ENCODE measurements around the gene ATP5F1D. TPM values are rescaled to one million over a fixed set of nuclear protein-coding genes. Genes with fewer than 3 reads are reported as not detected.
"Not testable (repeated sequence)": the region's sequence is repeated elsewhere in the genome, so short reads cannot be mapped to it uniquely, and the experiment has no call there.

The ATP5F1D gene
- total and polyA plus RNA-seq, 2 donors (not counting 1 experiment from before 2014, with no cell fraction given), result 150 to 166 TPM

GRCh38 chr19:1199531-1199930 is 42.0 kb upstream of the ATP5F1D start:
- POLR2A ChIA-PET, result interaction anchor here (0.6 to 1.2 kb wide), 2 partner anchors 10 to 302 kb away, joined by 3 to 7 read pairs; no protein-coding TSS in a partner anchor
- no peak for ATAC-seq (ENCODE audit: low read depth)
- no peak for DNase-seq
- Histone ChIP-seq H3K9ac (ENCODE audit: low read length) (no peak overlapping the region), H3K79me2 (ENCODE audit: control insufficient read depth, insufficient read depth, low read length) (no peaks in the 10 kb centered on the region), H3K36me3 (replicated peaks in 1 of 2; ENCODE audit: control extremely low read depth in 1 of 2, control insufficient read depth in 1 of 2, extremely low read depth in 1 of 2, insufficient read depth in 2 of 2, low read length in 1 of 2) (no peaks in the 10 kb centered on the region), H3K4me2 (replicated peaks; ENCODE audit: low read depth, low read length, poor library complexity, severe bottlenecking) (no peak overlapping the region), H3K4me1 (ENCODE audit: control insufficient read depth in 2 of 2, insufficient read depth in 2 of 2, low read length in 2 of 2) (no peaks in the 10 kb centered on the region), H3K4me3 (ENCODE audit: control extremely low read depth in 1 of 5, extremely low read depth in 1 of 5, insufficient read depth in 1 of 5, low read depth in 2 of 5, low read length in 4 of 5) (no peak overlapping the region), H4K20me1 (ENCODE audit: control insufficient read depth, insufficient read depth, low read length, poor library complexity, severe bottlenecking) (no peaks in the 10 kb centered on the region), H2AFZ (ENCODE audit: insufficient read depth, low read depth, low read length, poor library complexity, severe bottlenecking) (no peak overlapping the region), H3K9me3 (ENCODE audit: control extremely low read depth in 1 of 3, control insufficient read depth in 2 of 3, insufficient read depth in 1 of 3, low read length in 2 of 3) (no peaks in the 10 kb centered on the region), H3K27me3 (replicated peaks in 1 of 4; ENCODE audit: control extremely low read depth in 1 of 4, control insufficient read depth in 3 of 4, insufficient read depth in 4 of 4, low read length in 3 of 4) (no peaks in the 10 kb centered on the region), H3K27ac (ENCODE audit: low read length in 2 of 2) (no peak overlapping the region)
- H3K27me3 Mint-ChIP-seq, result no peaks in the 10 kb centered on the region
- no peaks in the 10 kb centered on the region for H3K9me3 Mint-ChIP-seq (ENCODE audit: insufficient read depth)
- TF ChIP-seq CTCF (IDR thresholded peaks at IDR 0.05) (no peak), EZH2 (IDR thresholded peaks at IDR 0.05; ENCODE audit: borderline replicate concordance, insufficient read depth, low read depth, low read length, poor library complexity, severe bottlenecking) (no peak)
- H3K27ac Mint-ChIP-seq, result no peak overlapping the region
- CTCF ChIA-PET, result interaction anchor here (0.6 to 3.2 kb wide), 2 partner anchors 11 to 86 kb away, joined by 5 to 16 read pairs; no protein-coding TSS in a partner anchor
- peaks cover 5% of the 10 kb centered on the region for H3K4me1 Mint-ChIP-seq
- H3K4me3 Mint-ChIP-seq, result no peak overlapping the region
- intact Hi-C loops (cut with micrococcal nuclease), result no loop called here
- 97% methylated on average over 10 of the region's 10 CpGs for WGBS (ENCODE audit: insufficient coverage)

- H3K9me3 Mint-ChIP-seq (ENCODE audit: insufficient read depth); H3K27me3 Mint-ChIP-seq; H3K79me2 ChIP-seq (ENCODE audit: control insufficient read depth, insufficient read depth, low read length); H3K4me1 Mint-ChIP-seq; H2AFZ ChIP-seq (ENCODE audit: insufficient read depth, low read depth, low read length, poor library complexity, severe bottlenecking); DNase-seq; intact Hi-C loops (cut with micrococcal nuclease); H3K4me3 Mint-ChIP-seq; ATAC-seq (ENCODE audit: low read depth); H3K36me3 ChIP-seq (replicated peaks in 1 of 2; ENCODE audit: control extremely low read depth in 1 of 2, control insufficient read depth in 1 of 2, extremely low read depth in 1 of 2, insufficient read depth in 2 of 2, low read length in 1 of 2); H3K27ac Mint-ChIP-seq; POLR2A ChIA-PET; H3K4me1 ChIP-seq (ENCODE audit: control insufficient read depth in 2 of 2, insufficient read depth in 2 of 2, low read length in 2 of 2); H3K9ac ChIP-seq (ENCODE audit: low read length); H3K27ac ChIP-seq (ENCODE audit: low read length in 2 of 2); H3K4me2 ChIP-seq (replicated peaks; ENCODE audit: low read depth, low read length, poor library complexity, severe bottlenecking); H4K20me1 ChIP-seq (ENCODE audit: control insufficient read depth, insufficient read depth, low read length, poor library complexity, severe bottlenecking); H3K4me3 ChIP-seq (ENCODE audit: control extremely low read depth in 1 of 5, extremely low read depth in 1 of 5, insufficient read depth in 1 of 5, low read depth in 2 of 5, low read length in 4 of 5); H3K27me3 ChIP-seq (replicated peaks in 1 of 4; ENCODE audit: control extremely low read depth in 1 of 4, control insufficient read depth in 3 of 4, insufficient read depth in 4 of 4, low read length in 3 of 4); H3K9me3 ChIP-seq (ENCODE audit: control extremely low read depth in 1 of 3, control insufficient read depth in 2 of 3, insufficient read depth in 1 of 3, low read length in 2 of 3): not testable (repeated sequence)
- CTCF ChIA-PET, result interaction anchor here (0.6 to 3.2 kb wide), 3 partner anchors 15 to 88 kb away, joined by 3 to 16 read pairs (median 3); no protein-coding TSS in a partner anchor
- WGBS (ENCODE audit: insufficient coverage), result 100% methylated on average over 1 of the region's 4 CpGs
Observed at GRCh38 chr19:1200614-1201013, 40.9 kb upstream of the ATP5F1D start.
